ENCODE measurements around the gene IPCEF1. TPM values are rescaled to one million over a fixed set of nuclear protein-coding genes. Genes with fewer than 3 reads are reported as not detected.
"Not testable (repeated sequence)": the region's sequence is repeated elsewhere in the genome, so short reads cannot be mapped to it uniquely, and the experiment has no call there.

IPCEF1 gene
- total and polyA plus RNA-seq, 4 donors = 0.46 to 2.8 (median 1.3) TPM

- TF ChIP-seq REST (IDR thresholded peaks at IDR 0.05) (no peak), FOXA2 (IDR thresholded peaks at IDR 0.05) (no peak)
These were observed 19.1 kb downstream of the IPCEF1 start (continued) for GRCh38 chr6:154337406-154338005.

DNA sequence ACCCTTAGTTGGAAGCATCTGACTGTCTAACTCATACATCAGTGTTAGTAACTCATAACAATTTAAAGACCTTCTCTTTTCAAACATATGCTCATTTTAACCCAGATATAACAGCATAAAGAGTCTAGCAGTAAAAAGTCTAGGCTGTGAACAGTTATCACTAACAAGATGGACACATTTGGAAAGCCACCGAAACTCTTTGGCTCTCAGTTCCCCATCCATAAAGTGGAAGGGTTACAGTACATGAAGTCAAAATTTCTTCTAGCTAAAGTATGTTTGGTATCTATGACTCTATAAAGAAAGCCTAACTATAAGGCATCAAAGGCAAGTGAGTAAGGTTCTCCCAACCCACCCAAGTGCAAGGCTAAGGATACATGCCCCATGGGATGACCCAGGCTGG, 22.5 kb downstream of the IPCEF1 start:
- not testable (repeated sequence) for H3K27me3 ChIP-seq (ENCODE audit: control insufficient read depth in 4 of 4, insufficient read depth in 4 of 4, low read length in 3 of 4); H3K4me3 ChIP-seq (ENCODE audit: low read depth in 1 of 3, low read length in 3 of 3); H3K9me3 ChIP-seq (ENCODE audit: control insufficient read depth in 4 of 4, low read length in 3 of 4); H3K9ac ChIP-seq (ENCODE audit: low read depth in 1 of 2, low read length in 2 of 2); H3K27ac ChIP-seq (ENCODE audit: low read depth in 1 of 2, low read length in 2 of 2); DNase-seq (ENCODE audit: low spot score); H3K4me1 ChIP-seq (ENCODE audit: control insufficient read depth in 4 of 4, insufficient read depth in 4 of 4, low read length in 3 of 4); H3K36me3 ChIP-seq (ENCODE audit: control insufficient read depth in 4 of 4, insufficient read depth in 3 of 4, low read depth in 1 of 4, low read length in 3 of 4)
- WGBS = 88% methylated on average over 1 of the region's 1 CpG

- Histone ChIP-seq H3K4me3 (ENCODE audit: low read depth in 1 of 3, low read length in 3 of 3) (no peak overlapping the region), H3K27me3 (ENCODE audit: control insufficient read depth in 4 of 4, insufficient read depth in 4 of 4, low read length in 3 of 4) (no peaks in the 10 kb centered on the region), H3K9ac (ENCODE audit: low read depth in 1 of 2, low read length in 2 of 2) (no peak overlapping the region), H3K36me3 (ENCODE audit: control insufficient read depth in 4 of 4, insufficient read depth in 3 of 4, low read depth in 1 of 4, low read length in 3 of 4) (no peaks in the 10 kb centered on the region), H3K4me1 (ENCODE audit: control insufficient read depth in 4 of 4, insufficient read depth in 4 of 4, low read length in 3 of 4) (no peaks in the 10 kb centered on the region), H3K9me3 (ENCODE audit: control insufficient read depth in 4 of 4, low read length in 3 of 4) (no peaks in the 10 kb centered on the region), H3K27ac (ENCODE audit: low read depth in 1 of 2, low read length in 2 of 2) (no peak overlapping the region)
- WGBS = 97% methylated on average over 2 of the region's 2 CpGs
- DNase-seq (ENCODE audit: low spot score) = no peak
- TF ChIP-seq REST (IDR thresholded peaks at IDR 0.05) (no peak), HNF4A (conservative IDR thresholded peaks at IDR 0.05) (no peak), YY1 (IDR thresholded peaks at IDR 0.05) (no peak), EGR1 (IDR thresholded peaks at IDR 0.05; ENCODE audit: low read depth in 2 of 2) (no peak), MAX (IDR thresholded peaks at IDR 0.05) (no peak), FOXA1 (IDR thresholded peaks at IDR 0.05) (no peak)
- TF ChIP-seq, protein P1, sequence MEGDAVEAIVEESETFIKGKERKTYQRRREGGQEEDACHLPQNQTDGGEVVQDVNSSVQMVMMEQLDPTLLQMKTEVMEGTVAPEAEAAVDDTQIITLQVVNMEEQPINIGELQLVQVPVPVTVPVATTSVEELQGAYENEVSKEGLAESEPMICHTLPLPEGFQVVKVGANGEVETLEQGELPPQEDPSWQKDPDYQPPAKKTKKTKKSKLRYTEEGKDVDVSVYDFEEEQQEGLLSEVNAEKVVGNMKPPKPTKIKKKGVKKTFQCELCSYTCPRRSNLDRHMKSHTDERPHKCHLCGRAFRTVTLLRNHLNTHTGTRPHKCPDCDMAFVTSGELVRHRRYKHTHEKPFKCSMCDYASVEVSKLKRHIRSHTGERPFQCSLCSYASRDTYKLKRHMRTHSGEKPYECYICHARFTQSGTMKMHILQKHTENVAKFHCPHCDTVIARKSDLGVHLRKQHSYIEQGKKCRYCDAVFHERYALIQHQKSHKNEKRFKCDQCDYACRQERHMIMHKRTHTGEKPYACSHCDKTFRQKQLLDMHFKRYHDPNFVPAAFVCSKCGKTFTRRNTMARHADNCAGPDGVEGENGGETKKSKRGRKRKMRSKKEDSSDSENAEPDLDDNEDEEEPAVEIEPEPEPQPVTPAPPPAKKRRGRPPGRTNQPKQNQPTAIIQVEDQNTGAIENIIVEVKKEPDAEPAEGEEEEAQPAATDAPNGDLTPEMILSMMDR (IDR thresholded peaks at IDR 0.05; ENCODE audit: low read depth, low read length, missing input control) = no peak
These were observed 24.9 kb downstream of the IPCEF1 start for GRCh38 chr6:154331750-154332149.

Measured in liver (tissue), 9 donors.